H1 (cell line): ENCODE measurements around the gene CALML5. TPM values are rescaled to one million over a fixed set of nuclear protein-coding genes. Genes with fewer than 3 reads are reported as not detected.

Experiments
- ASH2L ChIP-seq: fragments of 200-600, 300-600 bp; sonication (generic); IDR thresholded peaks from one replicate; pipeline ENCODE4 v1.7.1; 2017; ENCODE audit warnings: low read length
- EP300 ChIP-seq, 2 experiments: IDR thresholded peaks; 1 replicate in 1 of 2; 2 replicates in 1 of 2; pipeline ENCODE4 v1.6.1; 2011 to 2012; ENCODE audit warnings: low read depth in 2 of 2, low read length in 2 of 2, mild to moderate bottlenecking in 2 of 2, borderline replicate concordance in 1 of 2, inconsistent platforms in 1 of 2, moderate library complexity in 1 of 2
- HDAC2 ChIP-seq, 2 experiments: fragments of 300-600 bp in 1 of 2; sonication (generic) in 1 of 2; IDR thresholded peaks; 2 replicates each; pipeline ENCODE4 v1.6.1; 2011 to 2012; ENCODE audit warnings: low read depth in 2 of 2, low read length in 2 of 2, mild to moderate bottlenecking in 2 of 2, moderate library complexity in 2 of 2, borderline replicate concordance in 1 of 2, inconsistent platforms in 1 of 2
- HDAC6 ChIP-seq: IDR thresholded peaks from one replicate; pipeline ENCODE4 v1.7.1; 2012; ENCODE audit warnings: low read depth, mild to moderate bottlenecking, inconsistent platforms, low read length, moderate library complexity
- MAX ChIP-seq: IDR thresholded peaks from 2 replicates; pipeline ENCODE4 v1.6.1; 2012; ENCODE audit warnings: inconsistent platforms
- POU5F1 ChIP-seq: IDR thresholded peaks from 2 replicates; pipeline ENCODE4 v1.6.1; 2011; ENCODE audit warnings: low read depth, mild to moderate bottlenecking, low read length, moderate library complexity
- RBBP5 ChIP-seq: IDR thresholded peaks from 2 replicates; pipeline ENCODE4 v1.7.1; 2012; ENCODE audit warnings: low read depth, mild to moderate bottlenecking, inconsistent platforms, low read length, moderate library complexity, borderline replicate concordance
- polyA plus RNA-seq, 7 experiments: library from polyadenylated mRNA; depleted of rRNA in 3 of 7; stranded (reverse) in 5 of 7; unstranded in 2 of 7; fragments of >200 nt in 5 of 7; fragments of 200-250 nt in 2 of 7; gene quantifications; 1 replicate in 5 of 7; 2 replicates in 1 of 7; 4 replicates in 1 of 7; pipeline versions ENCODE4 v1.2.1 to v1.2.3, GENCODE V29; 2011 to 2013; ENCODE audit warnings: missing spikeins in 2 of 7, mixed read lengths in 2 of 7
- total RNA-seq: library from RNA; stranded (reverse); fragmentation: NEBNext Ultra II Directional; extraction: Animal tissue kit (Norgen Biotek cat#: 25700); gene quantifications from 2 replicates; pipeline ENCODE4 v1.2.1, GENCODE V29; 2021

The CALML5 gene
- total and polyA plus RNA-seq, 2 of the 8 experiments (the other 6 are each of a cell fraction or from before 2014, with no cell fraction given), result not detected

- TF ChIP-seq MAX (no peak), ASH2L (no peak), RBBP5 (no peak), EP300 (IDR thresholded peaks at IDR 0.05; ENCODE audit: borderline replicate concordance in 1 of 2, low read depth in 2 of 2, low read length in 2 of 2) (no peak), POU5F1 (no peak), HDAC2 (IDR thresholded peaks at IDR 0.05; ENCODE audit: borderline replicate concordance in 1 of 2, low read depth in 2 of 2, low read length in 2 of 2) (no peak), HDAC6 (no peak)
Measured at GRCh38 chr10:5522913-5523560, 23.7 kb upstream of the CALML5 start (continued).
